Measurements from ENCODE around the gene CD46. TPM values are rescaled to one million over a fixed set of nuclear protein-coding genes. Genes with fewer than 3 reads are reported as not detected.

The CD46 gene
- total RNA-seq, 2 donors from 2014 or later = 77.5 to 92.0 TPM

DNA sequence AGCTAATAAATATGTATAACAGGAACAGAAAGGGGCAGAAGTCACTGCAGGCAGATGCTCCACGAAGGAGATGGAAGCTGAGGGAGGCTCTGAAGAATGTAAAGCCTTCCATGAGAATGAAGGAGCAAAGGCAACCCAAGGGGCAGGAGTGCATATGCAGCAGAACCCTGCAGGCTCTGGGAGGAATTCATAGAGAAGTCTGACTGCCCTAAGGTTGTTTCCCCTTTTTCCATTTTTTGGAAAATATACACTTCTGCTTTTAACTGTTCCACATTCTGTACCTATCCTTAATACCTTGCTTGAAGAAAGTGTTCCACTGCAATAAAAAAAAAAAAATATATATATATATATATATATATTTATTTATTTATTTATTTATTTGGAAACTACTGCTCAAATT is 89.4 kb downstream of the CD46 start:
- Mint-ChIP-seq H3K36me3 (peaks cover 0 to 40% of the 10 kb centered on the region in 2 donors), H3K9me3 (peaks cover 0 to 8% of the 10 kb centered on the region in 2 donors), H3K27ac (no peak overlapping the region)
- DNase-seq (ENCODE audit: low spot score in 2 of 2) (no peak), ATAC-seq (no peak)

DNA sequence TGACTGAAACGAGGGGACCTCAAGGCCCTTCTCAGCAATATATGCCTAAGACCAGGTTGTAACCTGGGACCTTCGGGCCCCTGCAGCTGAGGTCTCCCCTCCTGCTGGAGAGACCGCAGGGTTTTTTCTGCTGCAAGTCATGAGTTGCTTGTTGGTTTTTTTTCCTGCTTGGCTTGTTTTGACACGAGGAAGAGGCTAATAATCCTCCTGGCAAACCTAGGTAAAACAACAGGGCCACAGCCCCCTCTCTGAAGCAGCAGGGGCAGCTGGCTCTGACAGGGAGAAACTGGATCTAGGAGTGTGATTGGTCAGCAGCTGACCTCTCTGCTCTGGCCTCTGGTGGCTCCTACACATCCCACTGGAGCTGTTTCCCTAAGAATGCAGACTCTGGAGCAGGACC is 90.0 kb downstream of the CD46 start:
- DNase-seq (ENCODE audit: low spot score in 2 of 2) (peak in 1 of 2 donors; percentile 46), ATAC-seq (no peak)
- H3K9me3 Mint-ChIP-seq = peaks cover 0 to 4% of the 10 kb centered on the region in 2 donors
- H3K36me3 Mint-ChIP-seq = peaks cover 0 to 34% of the 10 kb centered on the region in 2 donors
- no peak overlapping the region for H3K27ac Mint-ChIP-seq

GRCh38 chr1:207842506-207842905 is 90.7 kb downstream of the CD46 start:
- Mint-ChIP-seq H3K27ac (no peak overlapping the region), H3K36me3 (peaks cover 0 to 28% of the 10 kb centered on the region in 2 donors), H3K9me3 (peaks cover 0 to 4% of the 10 kb centered on the region in 2 donors)
- DNase-seq (ENCODE audit: low spot score in 2 of 2) = peak in 1 of 2 donors; percentile 33
- no peak for ATAC-seq

GRCh38 chr1:207844371-207844770 is 92.5 kb downstream of the CD46 start:
- H3K9me3 Mint-ChIP-seq = no peaks in the 10 kb centered on the region
- peaks cover 0 to 14% of the 10 kb centered on the region in 2 donors for H3K36me3 Mint-ChIP-seq
- DNase-seq (ENCODE audit: low spot score in 2 of 2) (no peak), ATAC-seq (no peak)
- H3K27ac Mint-ChIP-seq = peak overlapping the region in 1 of 2 donors; percentile 67

Other genes starting within 250 kb of the CD46 start
- 1 to 10 TPM in 1 of 2 donors, not detected in 1; 1.4 TPM for gene CR1L, start 106.9 kb upstream of the CD46 start, total RNA-seq
- under 1 TPM; 0.07 to 0.16 TPM for gene CD34, start 159.1 kb downstream of the CD46 start, total RNA-seq

Data from activated naive CD4-positive, alpha-beta T cell treated with anti-CD3 and anti-CD28 coated beads, Interleukin-2, amount 50 U/mL, for 72 hours (primary cell).